Measurements from ENCODE around the gene LMO3.

LMO3 gene

DNA sequence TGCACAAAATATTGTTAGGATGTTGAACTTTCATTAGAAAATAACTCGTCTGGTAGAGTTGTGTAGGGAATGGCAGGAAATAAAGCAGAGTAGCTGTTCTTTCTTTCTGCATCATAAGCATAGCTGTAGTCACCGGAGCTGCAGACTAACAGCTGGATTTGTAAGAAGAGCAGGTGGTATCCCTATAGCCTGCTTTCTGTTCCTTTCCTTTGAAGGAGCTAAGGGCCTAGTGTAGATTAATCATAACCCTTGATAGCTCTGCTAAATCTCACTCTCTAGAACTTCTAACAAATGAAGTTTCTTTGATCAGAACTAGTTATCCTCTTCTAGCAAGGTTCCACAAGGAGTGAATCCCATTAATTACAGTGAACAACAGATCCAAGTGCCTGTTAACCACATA lies 3.5 kb downstream of the LMO3 start:
- TF ChIP-seq, protein P1, sequence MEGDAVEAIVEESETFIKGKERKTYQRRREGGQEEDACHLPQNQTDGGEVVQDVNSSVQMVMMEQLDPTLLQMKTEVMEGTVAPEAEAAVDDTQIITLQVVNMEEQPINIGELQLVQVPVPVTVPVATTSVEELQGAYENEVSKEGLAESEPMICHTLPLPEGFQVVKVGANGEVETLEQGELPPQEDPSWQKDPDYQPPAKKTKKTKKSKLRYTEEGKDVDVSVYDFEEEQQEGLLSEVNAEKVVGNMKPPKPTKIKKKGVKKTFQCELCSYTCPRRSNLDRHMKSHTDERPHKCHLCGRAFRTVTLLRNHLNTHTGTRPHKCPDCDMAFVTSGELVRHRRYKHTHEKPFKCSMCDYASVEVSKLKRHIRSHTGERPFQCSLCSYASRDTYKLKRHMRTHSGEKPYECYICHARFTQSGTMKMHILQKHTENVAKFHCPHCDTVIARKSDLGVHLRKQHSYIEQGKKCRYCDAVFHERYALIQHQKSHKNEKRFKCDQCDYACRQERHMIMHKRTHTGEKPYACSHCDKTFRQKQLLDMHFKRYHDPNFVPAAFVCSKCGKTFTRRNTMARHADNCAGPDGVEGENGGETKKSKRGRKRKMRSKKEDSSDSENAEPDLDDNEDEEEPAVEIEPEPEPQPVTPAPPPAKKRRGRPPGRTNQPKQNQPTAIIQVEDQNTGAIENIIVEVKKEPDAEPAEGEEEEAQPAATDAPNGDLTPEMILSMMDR (IDR thresholded peaks at IDR 0.05; ENCODE audit: low read depth, low read length) = no peak
- H3K4me3 ChIP-seq (ENCODE audit: low read depth, low read length) = no peak overlapping the region

GRCh38 chr12:16600525-16600924 lies 5.4 kb downstream of the LMO3 start:
- TF ChIP-seq, protein P1 (IDR thresholded peaks at IDR 0.05; ENCODE audit: low read depth, low read length) = no peak
- no peak overlapping the region for H3K4me3 ChIP-seq (ENCODE audit: low read depth, low read length)

GRCh38 chr12:16599081-16599480 lies 6.9 kb downstream of the LMO3 start:
- TF ChIP-seq, protein P1 (IDR thresholded peaks at IDR 0.05; ENCODE audit: low read depth, low read length) = no peak
- no peak overlapping the region for H3K4me3 ChIP-seq (ENCODE audit: low read depth, low read length)

DNA sequence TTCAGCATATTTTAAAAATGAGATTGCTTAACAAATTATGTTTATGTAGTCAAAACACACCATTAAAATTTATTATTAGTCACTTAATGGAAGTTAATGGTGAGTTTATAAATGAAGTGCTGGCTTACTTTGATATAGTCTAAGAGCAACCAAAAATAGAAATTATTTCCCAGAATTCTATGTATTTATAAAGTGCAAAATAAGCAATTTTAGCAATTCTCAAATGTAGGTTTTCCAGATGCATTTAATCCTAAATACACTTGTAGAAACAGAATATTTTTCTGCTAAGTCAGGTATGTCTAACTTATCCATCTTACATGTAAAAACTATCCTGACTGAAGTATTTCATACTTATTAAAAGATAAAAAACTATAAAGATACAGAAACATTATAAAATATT lies 11.2 kb downstream of the LMO3 start:
- TF ChIP-seq, protein P1 (IDR thresholded peaks at IDR 0.05; ENCODE audit: low read depth, low read length) = no peak
- H3K4me3 ChIP-seq (ENCODE audit: low read depth, low read length) = no peak overlapping the region

- TF ChIP-seq, protein P1 (IDR thresholded peaks at IDR 0.05; ENCODE audit: low read depth, low read length) = no peak
- H3K4me3 ChIP-seq (ENCODE audit: low read depth, low read length) = no peak overlapping the region
Observed at GRCh38 chr12:16593546-16593945, 12.4 kb downstream of the LMO3 start.

- TF ChIP-seq, protein P1 (IDR thresholded peaks at IDR 0.05; ENCODE audit: low read depth, low read length) = no peak
- H3K4me3 ChIP-seq (ENCODE audit: low read depth, low read length) = no peak overlapping the region
Observed at GRCh38 chr12:16590645-16591044, 15.3 kb downstream of the LMO3 start.

DNA sequence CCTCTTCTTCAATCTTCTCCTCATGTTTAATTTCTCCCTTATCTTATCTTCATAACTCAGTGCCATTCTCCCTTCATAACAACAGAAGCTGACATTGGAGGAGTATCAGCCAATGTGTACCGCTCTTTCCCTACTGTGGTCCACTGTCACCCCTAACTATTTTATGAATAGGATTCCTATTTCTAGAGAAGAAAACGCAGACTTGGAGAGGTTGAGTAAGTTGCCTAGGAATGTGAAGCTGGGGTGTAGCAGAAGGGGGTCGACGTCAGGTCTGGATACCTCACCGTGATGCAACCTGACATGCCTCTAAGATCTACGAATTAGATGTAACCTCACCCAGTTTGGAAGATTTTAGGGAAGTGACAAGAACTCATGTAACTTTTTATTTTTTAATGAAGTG lies 17.1 kb downstream of the LMO3 start:
- TF ChIP-seq, protein P1 (IDR thresholded peaks at IDR 0.05; ENCODE audit: low read depth, low read length) = no peak
- no peak overlapping the region for H3K4me3 ChIP-seq (ENCODE audit: low read depth, low read length)

All from WI38 (cell line).